H9 (cell line): ENCODE results near the gene ANKRD52. TPM values are rescaled to one million over a fixed set of nuclear protein-coding genes. Genes with fewer than 3 reads are reported as not detected.

Experiments used
- DNase-seq: peaks from one replicate; pipeline ENCODE4 v3.0.0-alpha.2; 2017
- H2AFZ ChIP-seq: one replicate; pipeline ENCODE4 v1.6.1; 2013; ENCODE audit warnings: mild to moderate bottlenecking, low read length, control low read depth, moderate library complexity
- H2AK5ac ChIP-seq: 2 replicates; pipeline ENCODE4 v1.6.1; 2013; ENCODE audit warnings: low read length, control low read depth, mixed read lengths; ENCODE audit not compliant: insufficient read length
- H2BK120ac ChIP-seq: one replicate; pipeline ENCODE4 v1.6.1; 2013; ENCODE audit warnings: low read depth, mild to moderate bottlenecking, low read length, control low read depth, inconsistent platforms; ENCODE audit not compliant: poor library complexity, severe bottlenecking
- H2BK12ac ChIP-seq: 2 replicates; pipeline ENCODE4 v1.6.1; 2013; ENCODE audit warnings: low read length, control low read depth, mixed read lengths, low read depth; ENCODE audit not compliant: insufficient read length
- H2BK15ac ChIP-seq: 2 replicates; pipeline ENCODE4 v1.6.1; 2013; ENCODE audit warnings: low read depth, low read length, control low read depth
- H2BK20ac ChIP-seq: one replicate; pipeline ENCODE4 v1.6.1; 2013; ENCODE audit warnings: low read depth, mild to moderate bottlenecking, low read length, control low read depth, inconsistent platforms; ENCODE audit not compliant: poor library complexity, severe bottlenecking
- H2BK5ac ChIP-seq: 2 replicates; pipeline ENCODE4 v1.6.1; 2013; ENCODE audit warnings: low read length, control low read depth, mixed read lengths; ENCODE audit not compliant: insufficient read length
- H3K14ac ChIP-seq: 2 replicates; pipeline ENCODE4 v1.6.1; 2013; ENCODE audit warnings: low read length, control low read depth; ENCODE audit not compliant: insufficient read depth
- H3K18ac ChIP-seq: 2 replicates; pipeline ENCODE4 v1.6.1; 2013; ENCODE audit warnings: low read depth, mild to moderate bottlenecking, mixed read lengths, low read length, control low read depth; ENCODE audit not compliant: insufficient read length
- H3K23ac ChIP-seq: 2 replicates; pipeline ENCODE4 v1.6.1; 2013; ENCODE audit warnings: low read length, control low read depth, mixed read lengths, low read depth; ENCODE audit not compliant: insufficient read length
- H3K23me2 ChIP-seq: 2 replicates; pipeline ENCODE4 v1.6.1; 2013; ENCODE audit warnings: low read depth, mild to moderate bottlenecking, mixed read lengths, low read length, control low read depth; ENCODE audit not compliant: insufficient read length, poor library complexity, severe bottlenecking
- H3K27ac ChIP-seq: 2 replicates; pipeline ENCODE4 v1.5.1; 2013; ENCODE audit warnings: low read length, control low read depth, mixed read lengths, low read depth; ENCODE audit not compliant: insufficient read length
- H3K27me3 ChIP-seq: 2 replicates; pipeline ENCODE4 v1.6.1; 2013; ENCODE audit warnings: low read length, control low read depth, inconsistent platforms; ENCODE audit not compliant: insufficient read depth
- H3K4ac ChIP-seq: 2 replicates; pipeline ENCODE4 v1.6.1; 2013; ENCODE audit warnings: low read depth, mild to moderate bottlenecking, control low read depth, inconsistent platforms, low read length, moderate library complexity
- H3K4me1 ChIP-seq: 2 replicates; pipeline ENCODE4 v1.6.1; 2013; ENCODE audit warnings: low read length, control low read depth, inconsistent platforms; ENCODE audit not compliant: insufficient read depth
- H3K4me2 ChIP-seq: 2 replicates; pipeline ENCODE4 v1.6.1; 2013; ENCODE audit warnings: low read length, control low read depth, mixed read lengths; ENCODE audit not compliant: insufficient read length, insufficient read depth
- H3K56ac ChIP-seq: 2 replicates; pipeline ENCODE4 v1.6.1; 2013; ENCODE audit warnings: low read depth, mild to moderate bottlenecking, mixed read lengths, low read length, control low read depth; ENCODE audit not compliant: insufficient read length
- H3K79me1 ChIP-seq: 2 replicates; pipeline ENCODE4 v1.6.1; 2013; ENCODE audit warnings: low read depth, mild to moderate bottlenecking, moderate library complexity, low read length, control low read depth, inconsistent platforms; ENCODE audit not compliant: insufficient read depth, poor library complexity, severe bottlenecking
- H3K79me2 ChIP-seq: 2 replicates; pipeline ENCODE4 v1.6.1; 2013; ENCODE audit warnings: low read length, control low read depth, inconsistent platforms; ENCODE audit not compliant: insufficient read depth
- H3K9ac ChIP-seq: 2 replicates; pipeline ENCODE4 v1.6.1; 2013; ENCODE audit warnings: low read length, control low read depth, mixed read lengths; ENCODE audit not compliant: insufficient read length; ENCODE audit errors: extremely low read depth
- H3K9me3 ChIP-seq: one replicate; pipeline ENCODE4 v1.6.1; 2013; ENCODE audit warnings: low read depth, low read length, inconsistent platforms; ENCODE audit not compliant: control insufficient read depth
- H3T11ph ChIP-seq: one replicate; pipeline ENCODE4 v1.6.1; 2013; ENCODE audit warnings: mild to moderate bottlenecking, low read length, control low read depth, inconsistent platforms
- H4K20me1 ChIP-seq: one replicate; pipeline ENCODE4 v1.6.1; 2013; ENCODE audit not compliant: control insufficient read depth, insufficient read length, insufficient read depth
- H4K5ac ChIP-seq: 2 replicates; pipeline ENCODE4 v1.6.1; 2013; ENCODE audit warnings: low read depth, mild to moderate bottlenecking, mixed read lengths, low read length, control low read depth; ENCODE audit not compliant: insufficient read length
- H4K8ac ChIP-seq: replicated peaks from 2 replicates; pipeline ENCODE4 v1.6.1; 2013; ENCODE audit warnings: low read length, control low read depth, mixed read lengths, low read depth; ENCODE audit not compliant: insufficient read length
- H4K91ac ChIP-seq: 2 replicates; pipeline ENCODE4 v1.6.1; 2013; ENCODE audit warnings: low read depth, mild to moderate bottlenecking, moderate library complexity, mixed read lengths, low read length, control low read depth; ENCODE audit not compliant: insufficient read length
- H3K27ac Mint-ChIP-seq, 3 experiments: 2 replicates in 2 of 3; 3 replicates in 1 of 3; pipeline ENCODE4 v1.8.0; 2020 to 2021; ENCODE audit warnings: mixed read lengths in 3 of 3, mild to moderate bottlenecking in 1 of 3, moderate library complexity in 1 of 3
- H3K27me3 Mint-ChIP-seq: 2 replicates; pipeline ENCODE4 v1.8.0; 2021; ENCODE audit warnings: low read depth, mild to moderate bottlenecking, moderate library complexity, mixed read lengths
- H3K36me3 Mint-ChIP-seq, 3 experiments: 2 replicates in 2 of 3; 3 replicates in 1 of 3; pipeline ENCODE4 v1.8.0; 2020 to 2021; ENCODE audit warnings: low read depth in 3 of 3, mixed read lengths in 3 of 3; ENCODE audit not compliant: insufficient read depth in 1 of 3
- H3K4me1 Mint-ChIP-seq, 2 experiments: 2 replicates each; pipeline ENCODE4 v1.8.0; 2020; ENCODE audit warnings: mixed read lengths in 2 of 2
- H3K4me3 Mint-ChIP-seq, 2 experiments: 2 replicates in 1 of 2; 3 replicates in 1 of 2; pipeline ENCODE4 v1.8.0; 2020 to 2021; ENCODE audit warnings: mild to moderate bottlenecking in 2 of 2, mixed read lengths in 2 of 2, moderate library complexity in 1 of 2
- H3K9me3 Mint-ChIP-seq, 2 experiments: 2 replicates in 1 of 2; 3 replicates in 1 of 2; pipeline ENCODE4 v1.8.0; 2020; ENCODE audit warnings: mild to moderate bottlenecking in 2 of 2, mixed read lengths in 2 of 2, moderate library complexity in 1 of 2
- CTCF ChIP-seq: fragments of 200-600 bp; sonication (generic); conservative IDR thresholded peaks from 3 replicates; pipeline ENCODE4 v1.8.0; 2021; ENCODE audit warnings: antibody characterized with exemption, mild to moderate bottlenecking
- WGBS: extraction: QIAGEN DNeasy Blood & Tissue Kit; methylation state at CpG from one replicate; pipeline ENCODE4 v1.1.7; 2013; ENCODE audit warnings: missing lambda C conversion rate, low lambda C conversion rate, mixed read lengths; ENCODE audit not compliant: insufficient read length; ENCODE audit errors: extremely low coverage; 5-methylcytosine and 5-hydroxymethylcytosine counted together
- total RNA-seq: library from RNA; stranded (reverse); gene quantifications from 2 replicates; pipeline ENCODE4 v1.2.1, GENCODE V29; 2021

ANKRD52 gene
- total RNA-seq, 1 experiment from 2014 or later: 33.4 TPM

DNA sequence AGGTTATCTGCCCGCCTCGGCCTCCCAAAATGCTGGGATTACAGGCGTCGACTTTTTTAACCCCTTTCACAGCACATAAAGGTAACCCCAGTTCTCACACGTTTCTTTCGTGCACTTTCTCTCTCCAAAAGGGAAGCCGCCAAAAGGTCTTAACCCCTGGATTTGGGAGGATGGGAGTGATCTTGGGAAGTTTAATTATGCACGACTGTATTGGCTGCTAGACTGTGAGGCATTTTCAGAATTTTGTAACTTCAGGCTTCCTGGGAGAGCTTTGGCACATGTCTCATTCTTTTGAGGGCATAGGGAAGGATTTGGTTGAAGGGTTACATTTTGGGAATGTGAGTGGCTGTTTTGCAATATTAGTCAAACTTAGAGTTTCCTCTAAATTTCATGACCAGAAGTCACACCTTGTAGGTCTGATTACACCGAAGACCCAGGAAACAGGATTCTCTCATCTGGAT lies 67.5 kb downstream of the ANKRD52 start:
- H3K27ac Mint-ChIP-seq: peak overlapping the region; percentile 97 to 99 (median 99)
- Histone ChIP-seq H3K23ac (no peak overlapping the region), H3K4me1 (peaks cover 8% of the 10 kb centered on the region), H2BK15ac (no peak overlapping the region), H4K8ac (no peak overlapping the region), H2BK120ac (no peak overlapping the region), H3K4ac (no peak overlapping the region), H4K5ac (no peak overlapping the region), H2BK12ac (no peak overlapping the region), H3K56ac (no peak overlapping the region), H4K20me1 (no peaks in the 10 kb centered on the region), H3K9ac (peak overlapping the region; percentile 47), H3K9me3 (no peaks in the 10 kb centered on the region), H3K18ac (no peak overlapping the region), H3K27me3 (no peaks in the 10 kb centered on the region), H3K14ac (peak overlapping the region; percentile 23; the same call in 1 of the 2 replicates), H3K4me2 (peak overlapping the region; percentile 86), H2BK20ac (no peak overlapping the region), H3K79me1 (peaks cover 6% of the 10 kb centered on the region), H3K23me2 (peaks cover 12% of the 10 kb centered on the region), H2BK5ac (no peak overlapping the region), H2AFZ (peak overlapping the region; percentile 90), H2AK5ac (no peak overlapping the region), H3T11ph (no peak overlapping the region), H3K79me2 (peaks cover 8% of the 10 kb centered on the region; the same call in 1 of the 2 replicates), H3K27ac (no peak overlapping the region), H4K91ac (no peak overlapping the region)
- peaks cover 24 to 27% of the 10 kb centered on the region in 2 experiments for H3K4me1 Mint-ChIP-seq
- H3K9me3 Mint-ChIP-seq: 0 out of 5 replicates have a peak, but pooled peaks cover 0 to 3% of the 10 kb centered on the region in 2 experiments
- no peak for TF ChIP-seq CTCF
- peak overlapping the region; percentile 94 to 98 for H3K4me3 Mint-ChIP-seq
- H3K27me3 Mint-ChIP-seq: peaks cover 3% of the 10 kb centered on the region; the same call in 1 of the 2 replicates
- DNase-seq: no peak
- peaks cover 25 to 38% (median 32%) of the 10 kb centered on the region in 3 experiments; a peak in 6 of 7 replicates for H3K36me3 Mint-ChIP-seq
- WGBS: no CpG with 5 or more reads among the region's 9 CpGs
